ENCODE measurements around the gene EIF4E1B.

Gene EIF4E1B

GRCh38 chr5:176639208-176639607 lies 8.7 kb downstream of the EIF4E1B start:
- Histone ChIP-seq H3K4me1 (ENCODE audit: control insufficient read depth, insufficient read depth, low read length) (peaks cover 4% of the 10 kb centered on the region), H3K9ac (ENCODE audit: low read length in 2 of 2) (no peak overlapping the region), H3K4me3 (ENCODE audit: low read length in 2 of 2) (no peak overlapping the region), H3K36me3 (ENCODE audit: control insufficient read depth in 2 of 2, insufficient read depth in 2 of 2, low read length in 2 of 2) (no peaks in the 10 kb centered on the region), H3K27me3 (ENCODE audit: control insufficient read depth in 1 of 2, insufficient read depth in 2 of 2, low read length in 2 of 2) (peaks cover 0 to 6% of the 10 kb centered on the region in 2 donors), H3K9me3 (ENCODE audit: control insufficient read depth in 2 of 2, low read length in 2 of 2) (peaks cover 0 to 4% of the 10 kb centered on the region in 2 donors), H3K27ac (ENCODE audit: low read length) (no peak overlapping the region)

- peaks cover 4% of the 10 kb centered on the region for H3K4me1 ChIP-seq (ENCODE audit: control insufficient read depth, insufficient read depth, low read length)
- H3K27me3 ChIP-seq (ENCODE audit: control insufficient read depth in 1 of 2, insufficient read depth in 2 of 2, low read length in 2 of 2), result peaks cover 0 to 5% of the 10 kb centered on the region in 2 donors
- no peak overlapping the region for H3K9ac ChIP-seq (ENCODE audit: low read length in 2 of 2)
- peaks cover 0 to 4% of the 10 kb centered on the region in 2 donors for H3K9me3 ChIP-seq (ENCODE audit: control insufficient read depth in 2 of 2, low read length in 2 of 2)
- H3K4me3 ChIP-seq (ENCODE audit: low read length in 2 of 2), result no peak overlapping the region
- H3K27ac ChIP-seq (ENCODE audit: low read length), result no peak overlapping the region
- H3K36me3 ChIP-seq (ENCODE audit: control insufficient read depth in 2 of 2, insufficient read depth in 2 of 2, low read length in 2 of 2), result no peaks in the 10 kb centered on the region
These were observed 9.5 kb downstream of the EIF4E1B start for GRCh38 chr5:176639981-176640380.

- Histone ChIP-seq H3K9me3 (ENCODE audit: control insufficient read depth in 2 of 2, low read length in 2 of 2) (peaks cover 0 to under 1% of the 10 kb centered on the region in 2 donors), H3K36me3 (ENCODE audit: control insufficient read depth in 2 of 2, insufficient read depth in 2 of 2, low read length in 2 of 2) (no peaks in the 10 kb centered on the region), H3K4me1 (ENCODE audit: control insufficient read depth, insufficient read depth, low read length) (peaks cover 4% of the 10 kb centered on the region), H3K4me3 (ENCODE audit: low read length in 2 of 2) (no peak overlapping the region), H3K27ac (ENCODE audit: low read length) (no peak overlapping the region), H3K27me3 (ENCODE audit: control insufficient read depth in 1 of 2, insufficient read depth in 2 of 2, low read length in 2 of 2) (no peaks in the 10 kb centered on the region), H3K9ac (ENCODE audit: low read length in 2 of 2) (no peak overlapping the region)
These were observed 10.1 kb downstream of the EIF4E1B start for GRCh38 chr5:176640616-176641015.

GRCh38 chr5:176642675-176643490 lies 12.4 kb downstream of the EIF4E1B start:
- Histone ChIP-seq H3K9me3 (ENCODE audit: control insufficient read depth in 2 of 2, low read length in 2 of 2) (no peaks in the 10 kb centered on the region), H3K27me3 (ENCODE audit: control insufficient read depth in 1 of 2, insufficient read depth in 2 of 2, low read length in 2 of 2) (no peaks in the 10 kb centered on the region), H3K27ac (ENCODE audit: low read length) (no peak overlapping the region), H3K9ac (ENCODE audit: low read length in 2 of 2) (no peak overlapping the region), H3K4me3 (ENCODE audit: low read length in 2 of 2) (no peak overlapping the region), H3K36me3 (ENCODE audit: control insufficient read depth in 2 of 2, insufficient read depth in 2 of 2, low read length in 2 of 2) (no peaks in the 10 kb centered on the region), H3K4me1 (ENCODE audit: control insufficient read depth, insufficient read depth, low read length) (peaks cover 10% of the 10 kb centered on the region)

- no peak overlapping the region for H3K9ac ChIP-seq (ENCODE audit: low read length in 2 of 2)
- no peak overlapping the region for H3K27ac ChIP-seq (ENCODE audit: low read length)
- H3K4me3 ChIP-seq (ENCODE audit: low read length in 2 of 2), result no peak overlapping the region
- H3K36me3 ChIP-seq (ENCODE audit: control insufficient read depth in 2 of 2, insufficient read depth in 2 of 2, low read length in 2 of 2), result no peaks in the 10 kb centered on the region
- no peaks in the 10 kb centered on the region for H3K9me3 ChIP-seq (ENCODE audit: control insufficient read depth in 2 of 2, low read length in 2 of 2)
- H3K27me3 ChIP-seq (ENCODE audit: control insufficient read depth in 1 of 2, insufficient read depth in 2 of 2, low read length in 2 of 2), result no peaks in the 10 kb centered on the region
- H3K4me1 ChIP-seq (ENCODE audit: control insufficient read depth, insufficient read depth, low read length), result peaks cover 18% of the 10 kb centered on the region
These were observed 13.2 kb downstream of the EIF4E1B start for GRCh38 chr5:176643491-176644219.

GRCh38 chr5:176644294-176644693 lies 13.8 kb downstream of the EIF4E1B start:
- Histone ChIP-seq H3K9ac (ENCODE audit: low read length in 2 of 2) (no peak overlapping the region), H3K36me3 (ENCODE audit: control insufficient read depth in 2 of 2, insufficient read depth in 2 of 2, low read length in 2 of 2) (no peaks in the 10 kb centered on the region), H3K4me1 (ENCODE audit: control insufficient read depth, insufficient read depth, low read length) (peaks cover 23% of the 10 kb centered on the region), H3K27me3 (ENCODE audit: control insufficient read depth in 1 of 2, insufficient read depth in 2 of 2, low read length in 2 of 2) (no peaks in the 10 kb centered on the region), H3K27ac (ENCODE audit: low read length) (no peak overlapping the region), H3K9me3 (ENCODE audit: control insufficient read depth in 2 of 2, low read length in 2 of 2) (no peaks in the 10 kb centered on the region), H3K4me3 (ENCODE audit: low read length in 2 of 2) (no peak overlapping the region)

- no peaks in the 10 kb centered on the region for H3K9me3 ChIP-seq (ENCODE audit: control insufficient read depth in 2 of 2, low read length in 2 of 2)
- H3K27me3 ChIP-seq (ENCODE audit: control insufficient read depth in 1 of 2, insufficient read depth in 2 of 2, low read length in 2 of 2), result no peaks in the 10 kb centered on the region
- H3K27ac ChIP-seq (ENCODE audit: low read length), result no peak overlapping the region
- H3K36me3 ChIP-seq (ENCODE audit: control insufficient read depth in 2 of 2, insufficient read depth in 2 of 2, low read length in 2 of 2), result no peaks in the 10 kb centered on the region
- peaks cover 19% of the 10 kb centered on the region for H3K4me1 ChIP-seq (ENCODE audit: control insufficient read depth, insufficient read depth, low read length)
- H3K4me3 ChIP-seq (ENCODE audit: low read length in 2 of 2), result no peak overlapping the region
- H3K9ac ChIP-seq (ENCODE audit: low read length in 2 of 2), result no peak overlapping the region
These were observed 14.6 kb downstream of the EIF4E1B start for GRCh38 chr5:176644878-176645670.

GRCh38 chr5:176646049-176646706 lies 15.7 kb downstream of the EIF4E1B start:
- Histone ChIP-seq H3K27ac (ENCODE audit: low read length) (peak overlapping the region; percentile 64), H3K36me3 (ENCODE audit: control insufficient read depth in 2 of 2, insufficient read depth in 2 of 2, low read length in 2 of 2) (no peaks in the 10 kb centered on the region), H3K27me3 (ENCODE audit: control insufficient read depth in 1 of 2, insufficient read depth in 2 of 2, low read length in 2 of 2) (no peaks in the 10 kb centered on the region), H3K9ac (ENCODE audit: low read length in 2 of 2) (peak overlapping the region; percentile 76 to 84), H3K4me3 (ENCODE audit: low read length in 2 of 2) (peak overlapping the region in 1 of 2 donors; percentile 87), H3K9me3 (ENCODE audit: control insufficient read depth in 2 of 2, low read length in 2 of 2) (no peaks in the 10 kb centered on the region), H3K4me1 (ENCODE audit: control insufficient read depth, insufficient read depth, low read length) (peaks cover 19% of the 10 kb centered on the region)

- peaks cover 19% of the 10 kb centered on the region for H3K4me1 ChIP-seq (ENCODE audit: control insufficient read depth, insufficient read depth, low read length)
- H3K9me3 ChIP-seq (ENCODE audit: control insufficient read depth in 2 of 2, low read length in 2 of 2), result no peaks in the 10 kb centered on the region
- H3K9ac ChIP-seq (ENCODE audit: low read length in 2 of 2), result peak overlapping the region; percentile 76 to 84
- no peaks in the 10 kb centered on the region for H3K36me3 ChIP-seq (ENCODE audit: control insufficient read depth in 2 of 2, insufficient read depth in 2 of 2, low read length in 2 of 2)
- no peaks in the 10 kb centered on the region for H3K27me3 ChIP-seq (ENCODE audit: control insufficient read depth in 1 of 2, insufficient read depth in 2 of 2, low read length in 2 of 2)
- peak overlapping the region; percentile 64 for H3K27ac ChIP-seq (ENCODE audit: low read length)
- H3K4me3 ChIP-seq (ENCODE audit: low read length in 2 of 2), result peak overlapping the region; percentile 75 to 87
These were observed 16.2 kb downstream of the EIF4E1B start for GRCh38 chr5:176646707-176647029.
